NCI-H128 (cell line): ENCODE results near the gene PNPLA6.

Experiments
- DNase-seq: peaks from one replicate; lab custom pipeline; 2025; ENCODE audit not compliant: unreplicated experiment; lab: John Stamatoyannopoulos, UW

PNPLA6 gene

DNA sequence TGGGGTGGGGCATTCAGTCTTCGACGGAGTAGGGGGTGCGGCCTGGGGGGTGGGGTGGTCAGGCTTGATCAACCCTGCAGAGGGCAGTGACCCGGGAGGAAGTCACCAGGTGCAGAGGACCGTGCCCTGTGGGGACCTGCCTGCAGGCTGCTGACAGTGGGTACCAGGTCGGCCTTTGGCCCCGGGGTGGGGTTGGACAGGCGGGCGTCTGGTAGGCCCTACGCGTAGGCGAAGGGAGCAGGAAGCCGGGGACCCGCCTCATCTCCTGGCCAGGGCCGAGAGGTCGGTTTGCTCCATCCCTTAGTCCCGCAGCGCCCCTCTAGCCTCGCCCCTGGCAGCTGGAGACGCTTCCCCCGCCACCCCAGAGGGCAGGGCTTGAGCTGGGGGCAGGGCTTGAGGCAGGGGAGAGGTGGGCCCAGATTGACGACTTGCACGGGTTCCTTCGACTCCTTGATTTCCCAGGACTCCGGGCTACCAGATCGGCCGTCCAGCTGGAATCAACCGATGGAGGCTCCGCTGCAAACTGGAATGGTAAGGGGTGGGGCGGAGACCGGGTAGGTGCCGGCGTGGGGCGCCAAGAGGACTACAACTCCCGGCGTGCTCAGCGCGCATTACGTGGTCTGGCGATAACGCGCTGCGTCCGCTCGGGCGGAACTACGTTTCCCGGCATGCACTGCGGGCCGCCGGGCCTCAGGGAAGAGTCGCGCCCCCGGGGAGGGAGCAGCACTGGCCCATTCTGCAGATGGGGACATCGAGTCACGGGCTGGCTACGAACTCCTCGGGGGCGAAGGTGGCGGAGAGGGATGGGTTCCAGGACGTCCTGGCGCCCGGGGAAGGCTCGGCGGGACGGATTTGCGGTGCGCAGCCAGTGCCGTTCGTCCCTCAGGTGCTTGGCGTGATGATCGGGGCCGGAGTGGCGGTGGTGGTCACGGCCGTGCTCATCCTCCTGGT, at the start of gene PNPLA6:
TSS of gene PNPLA6 (plus strand) at position 671 of the 951 bp plus-strand sequence. CDS start at position 743, 72 bp downstream.
- DNase-seq = peak; percentile 84

DNA sequence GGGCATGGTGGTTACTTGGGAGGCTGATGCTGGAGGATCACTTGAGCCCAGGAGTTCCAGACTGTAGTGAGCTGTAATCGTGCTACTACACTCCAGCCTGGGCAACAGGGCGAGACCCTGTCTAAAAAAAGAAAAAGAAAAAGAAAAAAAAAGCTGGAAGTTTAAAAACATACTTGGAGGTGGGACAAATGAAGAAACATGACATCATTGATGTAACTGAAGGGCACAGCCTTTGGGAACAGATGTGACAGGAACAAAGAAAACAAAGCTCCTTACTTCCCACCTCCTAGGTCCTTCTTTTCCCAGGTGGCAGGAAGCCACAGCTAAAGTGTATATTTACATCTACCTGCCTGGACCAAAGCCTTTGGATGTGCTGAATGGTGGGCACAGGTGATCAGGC, 48.6 kb upstream of the PNPLA6 start:
- DNase-seq = no peak

DNA sequence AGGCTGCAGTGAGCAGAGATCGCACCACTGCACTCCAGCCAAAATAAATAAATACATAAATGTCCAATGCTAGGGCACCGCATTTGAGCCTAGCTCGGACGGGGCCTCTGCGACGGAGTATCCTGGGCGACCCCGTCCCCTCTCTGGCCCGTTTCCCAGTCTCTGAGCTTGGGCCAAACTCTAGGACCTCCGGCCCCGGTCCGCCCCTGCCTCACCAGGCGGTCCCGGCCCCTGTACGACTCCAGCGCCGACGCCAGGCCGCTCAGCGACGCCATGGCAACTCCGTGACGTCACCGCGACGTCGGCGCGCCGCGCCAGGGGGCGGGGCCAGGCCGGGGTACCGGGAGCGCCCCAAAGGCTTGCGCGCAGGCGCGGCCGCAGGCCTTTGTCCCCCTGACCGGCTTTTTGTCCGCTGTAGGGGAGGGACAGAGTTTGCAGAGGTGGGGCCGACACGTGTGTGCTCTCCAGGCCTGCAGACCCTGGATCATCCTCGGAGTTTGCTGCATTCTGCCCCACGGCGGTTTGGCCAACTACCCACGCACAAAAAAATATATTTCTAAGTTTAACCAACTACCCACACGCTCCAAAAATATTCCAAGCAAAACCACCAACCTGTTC, 46.7 kb upstream of the PNPLA6 start, which contains the start of gene PEX11G:
TSS of gene PEX11G (minus strand) at position 300 of the 618 bp plus-strand sequence. CDS start at position 275, 25 bp downstream.
- DNase-seq = peak; percentile 83

DNA sequence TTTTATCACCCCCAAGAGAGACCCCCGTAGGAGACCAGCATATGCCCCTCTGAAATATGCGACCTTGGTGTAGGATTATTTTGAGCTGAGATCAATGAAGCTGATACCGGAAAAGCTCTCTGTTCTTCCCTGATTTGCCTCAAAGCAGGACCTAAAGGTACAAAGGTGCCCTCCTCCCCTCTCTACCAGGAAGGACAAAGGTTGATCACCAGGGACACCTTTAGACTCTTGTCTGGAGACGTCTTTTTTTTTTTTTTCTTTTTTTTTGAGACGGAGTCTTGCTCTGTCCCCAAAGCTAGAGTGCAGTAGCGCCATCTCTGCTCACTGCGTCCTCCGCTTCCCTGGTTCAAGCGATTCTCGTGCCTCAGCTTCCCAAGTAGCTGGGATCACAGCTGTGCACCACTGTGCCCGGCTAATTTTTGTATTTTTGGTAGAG, 45.9 kb upstream of the PNPLA6 start:
- DNase-seq = no peak

DNA sequence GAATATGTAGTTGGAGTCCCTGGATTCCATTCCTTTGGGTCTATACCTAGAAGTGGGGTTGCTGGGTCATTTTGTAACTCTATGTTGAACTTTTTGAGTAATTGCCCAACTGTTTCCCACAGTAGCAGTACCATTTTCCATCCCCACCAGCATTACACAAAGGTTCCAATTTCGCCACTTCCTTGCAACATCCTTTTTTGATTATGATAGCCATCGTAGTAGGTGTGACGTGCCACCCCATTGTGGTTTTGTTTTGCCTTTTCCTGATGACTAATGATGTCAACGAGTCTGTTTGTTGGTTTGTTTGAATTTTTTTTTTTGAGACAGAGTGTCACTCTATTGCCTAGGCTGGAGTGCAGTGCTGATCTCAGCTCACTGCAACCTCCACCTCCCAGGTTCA, 43.4 kb upstream of the PNPLA6 start:
- DNase-seq = no peak

DNA sequence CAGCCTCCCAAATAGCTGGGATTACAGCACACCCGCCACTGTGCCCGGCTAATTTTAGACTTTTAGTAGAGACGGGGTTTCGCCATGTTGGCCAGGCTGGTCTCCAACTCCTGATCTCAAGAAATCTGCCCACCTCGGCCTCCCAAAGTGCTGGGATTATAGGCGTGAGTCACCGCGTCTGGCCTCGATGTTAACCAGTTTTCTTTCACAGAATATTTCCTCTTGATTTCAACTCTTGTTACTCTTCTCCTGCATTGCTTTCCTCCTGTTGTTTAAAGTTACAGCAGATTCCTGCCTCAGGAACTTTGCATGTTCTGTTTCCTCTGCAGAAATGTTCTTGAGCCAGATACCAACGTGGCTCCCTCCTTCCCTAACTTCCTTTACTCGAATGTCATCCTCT, 43.0 kb upstream of the PNPLA6 start:
- DNase-seq = no peak

- DNase-seq = no peak
Observed at GRCh38 chr19:7494416-7495098, 41.0 kb upstream of the PNPLA6 start.

DNA sequence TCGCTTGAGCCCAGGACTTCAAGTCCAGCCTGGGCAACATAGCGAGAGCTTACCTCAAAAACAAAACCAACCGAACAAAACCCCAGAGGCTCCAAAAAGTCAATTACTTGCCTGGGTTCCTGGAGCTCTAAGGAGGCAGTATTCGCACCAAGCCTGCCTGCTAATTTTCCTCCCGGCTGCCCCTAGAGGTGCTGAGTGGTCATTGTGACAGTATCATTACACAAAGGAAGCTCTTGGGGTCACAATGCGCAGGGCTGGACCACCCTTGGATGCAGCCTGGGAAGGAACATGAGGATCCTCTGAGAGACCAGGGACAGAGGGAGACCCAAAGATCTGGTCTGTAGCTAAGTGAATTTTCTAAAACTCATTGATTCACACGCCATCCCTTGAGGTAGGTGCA, 38.2 kb upstream of the PNPLA6 start:
- no peak for DNase-seq

DNA sequence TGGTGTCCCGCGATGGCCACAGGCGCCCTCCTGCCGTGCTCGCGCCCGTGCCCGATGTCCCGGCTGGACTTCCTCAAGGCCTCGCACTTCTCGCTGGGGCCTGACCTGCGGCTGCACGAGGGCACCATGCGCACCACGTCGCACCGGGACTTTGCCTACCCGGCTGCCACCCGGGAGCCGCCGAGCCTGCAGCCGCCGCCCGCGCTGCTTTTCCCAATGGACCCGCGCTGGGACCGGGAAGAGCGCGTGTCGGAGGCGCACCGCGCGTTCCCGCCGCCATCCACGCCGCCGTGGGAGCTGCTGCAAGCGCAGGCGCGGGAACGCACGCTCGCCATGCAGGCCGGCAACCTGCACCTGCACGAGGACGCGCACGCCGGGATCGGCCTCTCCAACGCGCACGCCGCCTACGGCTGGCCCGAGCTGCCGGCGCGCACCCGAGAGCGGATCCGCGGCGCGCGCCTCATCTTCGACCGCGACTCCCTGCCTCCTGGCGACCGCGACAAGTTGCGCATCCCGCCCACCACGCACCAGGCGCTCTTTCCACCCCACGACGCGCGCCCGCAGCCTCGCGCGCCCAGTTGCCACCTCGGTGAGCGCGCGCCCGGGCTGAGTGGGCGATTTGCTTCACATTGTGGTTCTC, 34.6 kb upstream of the PNPLA6 start:
- DNase-seq = peak; percentile 74

DNA sequence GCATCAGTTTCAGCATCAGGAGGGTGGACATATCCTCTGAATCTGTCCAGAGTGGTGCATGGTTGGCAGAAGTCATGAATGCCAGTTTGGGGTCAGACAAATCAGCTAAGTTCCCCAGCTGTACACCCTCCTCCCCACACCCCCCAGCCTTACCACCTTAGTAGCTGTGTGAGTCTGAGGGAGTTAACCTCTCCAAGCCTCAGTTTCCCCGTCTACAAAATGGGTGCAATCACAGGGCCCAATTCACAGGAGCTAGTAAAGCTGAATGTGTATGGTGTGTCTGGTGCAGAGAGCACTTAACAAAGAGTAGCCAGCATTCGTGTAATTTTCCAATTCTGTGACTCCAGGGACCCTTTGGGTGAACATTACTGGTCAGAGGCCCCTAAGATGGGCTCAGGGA, 33.0 kb upstream of the PNPLA6 start:
- no peak for DNase-seq

DNA sequence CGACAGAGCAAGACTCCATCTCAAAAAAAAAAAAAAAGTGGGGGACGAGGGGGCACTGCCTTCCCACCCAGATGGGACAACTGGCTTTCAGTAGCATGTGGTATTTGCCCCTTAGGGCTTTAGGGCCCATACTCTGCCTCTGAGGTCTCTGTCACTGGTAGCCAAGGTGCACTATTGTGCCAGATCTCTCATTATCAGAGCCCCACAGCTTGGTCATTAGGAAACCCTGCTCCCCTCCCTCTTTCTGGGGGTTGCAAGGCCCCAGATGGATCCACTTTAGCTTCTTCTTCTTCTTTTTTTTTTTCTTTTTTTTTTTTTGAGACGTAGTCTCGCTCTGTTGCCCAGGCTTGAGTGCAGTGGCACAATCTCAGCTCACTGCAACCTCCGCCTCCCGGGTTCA, 30.8 kb upstream of the PNPLA6 start:
- DNase-seq = no peak

DNA sequence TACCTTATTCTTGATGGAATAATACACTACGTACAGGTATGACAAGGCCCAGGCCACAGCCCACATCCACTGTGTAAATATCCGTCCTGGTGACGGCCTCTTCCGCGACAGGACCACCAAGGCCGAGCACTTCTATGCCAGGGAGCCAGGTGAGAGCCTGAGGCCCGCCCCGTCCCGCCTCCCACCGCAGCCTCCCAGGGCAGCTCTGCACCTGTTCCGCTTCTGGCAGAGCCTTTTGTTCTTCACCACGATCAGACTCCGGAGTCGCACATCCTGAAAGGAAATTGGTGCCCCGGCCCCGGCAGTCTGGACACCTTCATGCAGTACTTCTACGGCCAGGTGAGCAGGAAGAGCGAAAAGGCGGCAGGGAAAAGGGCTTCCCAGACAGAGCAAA, 30.2 kb upstream of the PNPLA6 start:
- DNase-seq = no peak

DNA sequence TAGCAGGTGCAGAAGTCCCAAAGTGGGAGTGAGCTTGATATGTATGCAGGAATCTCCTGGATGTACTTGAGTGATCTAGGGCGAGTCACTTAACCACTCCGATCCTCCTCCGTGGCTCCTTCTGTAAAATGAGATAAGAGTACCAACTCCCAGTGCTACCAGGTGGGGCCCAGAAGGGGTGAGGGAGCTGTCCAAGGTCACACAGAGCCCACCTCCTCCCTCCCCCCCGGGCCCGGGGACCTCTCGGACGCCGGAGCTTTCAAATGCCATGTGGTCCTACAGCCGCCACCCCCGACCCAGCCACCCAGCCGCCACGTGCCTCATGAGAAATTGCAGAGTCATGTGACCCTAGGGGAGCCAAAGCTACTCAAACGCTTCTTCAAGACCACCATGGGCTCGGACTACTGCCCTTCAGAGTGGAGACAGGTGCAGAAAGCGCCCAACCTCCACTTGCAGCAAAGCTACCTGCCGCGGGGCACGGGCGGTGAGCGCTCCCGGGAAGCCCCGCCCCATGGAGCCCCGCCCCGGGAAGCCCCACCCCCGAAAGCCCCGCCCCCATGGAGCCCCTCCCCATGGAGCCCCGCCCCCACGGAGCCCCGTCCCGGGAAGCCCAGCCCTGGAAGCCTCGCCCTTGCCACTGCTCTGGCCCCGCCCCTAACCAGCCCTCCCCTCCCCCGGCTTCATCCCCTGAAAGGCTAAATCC, 29.7 kb upstream of the PNPLA6 start:
- DNase-seq = peak; percentile 36

DNA sequence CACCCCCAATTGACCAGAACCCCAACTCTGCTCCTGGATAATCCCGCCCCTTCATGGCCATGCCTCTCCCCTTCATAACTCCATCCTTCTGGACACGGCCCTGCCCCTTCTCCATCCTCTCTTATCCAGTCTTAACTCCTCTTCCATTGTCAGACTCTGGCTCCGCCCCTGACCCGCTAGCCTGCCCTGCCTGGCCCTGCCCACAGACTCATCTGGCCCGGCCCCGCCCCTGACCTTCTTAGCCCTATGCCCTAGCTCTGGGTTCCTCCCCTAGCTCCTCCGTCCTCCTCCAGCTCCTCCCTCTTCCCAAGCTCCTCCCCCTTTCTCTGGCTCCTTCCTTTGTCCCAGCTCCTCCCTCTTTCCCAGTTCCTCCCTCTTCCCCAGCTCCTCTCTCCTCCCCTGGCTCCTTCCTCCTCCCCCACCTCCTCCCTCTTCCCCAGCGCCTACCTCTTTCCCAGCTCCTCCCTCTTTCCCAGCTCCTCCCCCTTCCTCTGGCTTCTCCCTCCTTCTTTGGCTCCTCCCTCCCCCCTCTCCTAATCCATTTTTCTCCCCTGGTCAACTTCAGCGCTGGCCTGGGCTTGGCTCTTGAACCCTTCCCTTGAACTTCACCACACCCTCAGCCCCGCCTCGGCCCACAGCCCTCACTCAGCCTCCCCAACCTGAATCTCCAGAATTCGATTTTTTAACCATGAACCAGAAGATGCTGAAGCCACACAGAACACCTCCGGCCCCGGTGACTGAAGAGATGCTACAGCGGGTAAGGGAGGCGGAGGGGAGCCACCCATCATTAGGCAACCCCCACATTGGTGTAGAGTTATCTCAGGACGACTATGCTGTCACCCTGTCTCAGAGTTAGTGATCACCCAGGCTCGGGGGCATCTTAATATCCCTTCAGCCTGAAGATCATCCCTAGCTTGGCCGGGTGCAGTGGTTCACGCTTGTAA, 28.9 kb upstream of the PNPLA6 start:
- peak; percentile 50 for DNase-seq

DNA sequence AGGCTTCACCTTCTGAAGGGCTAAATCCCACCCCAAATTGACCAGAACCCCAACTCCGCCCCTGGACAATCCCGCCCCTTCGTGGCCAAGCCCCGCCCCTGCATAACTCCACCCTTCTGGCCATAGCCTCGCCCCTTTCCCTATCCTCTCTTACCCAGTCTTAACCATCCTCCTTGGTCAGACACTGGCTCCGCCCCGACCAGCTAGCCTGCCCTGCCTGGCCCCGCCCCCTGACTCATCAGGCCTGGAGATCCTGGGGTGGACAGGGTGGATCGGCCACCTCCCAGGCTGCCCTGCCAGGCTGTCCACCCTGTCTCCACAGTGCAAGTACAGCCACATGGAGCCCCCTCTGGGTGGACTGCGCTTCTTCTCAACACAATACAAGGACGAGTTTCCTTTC, 27.6 kb upstream of the PNPLA6 start:
- no peak for DNase-seq

GRCh38 chr19:7509625-7510024, 25.9 kb upstream of the PNPLA6 start:
- no peak for DNase-seq

DNA sequence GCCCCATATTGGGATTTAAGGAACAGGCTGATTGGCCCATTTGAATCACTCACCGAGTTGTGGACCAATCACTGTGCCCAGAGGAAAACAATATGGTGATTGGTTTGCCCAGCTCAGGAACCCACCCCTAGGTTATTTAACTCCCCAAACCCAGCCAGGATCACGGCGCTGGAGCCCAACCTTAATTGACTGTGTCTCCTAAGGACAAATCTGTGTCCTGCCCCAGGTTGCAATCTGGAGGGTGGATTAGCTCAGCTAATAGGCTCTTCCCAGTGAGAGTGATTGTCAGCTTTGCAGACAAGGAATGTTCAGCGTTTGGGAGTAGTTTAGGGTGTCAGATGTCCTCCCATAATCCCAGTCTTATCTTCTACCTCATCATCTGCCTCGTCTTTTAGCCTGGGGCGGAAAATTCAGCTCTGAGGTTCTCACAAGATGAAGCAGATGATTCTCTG, 23.1 kb upstream of the PNPLA6 start:
- DNase-seq = no peak

- DNase-seq = no peak
Observed at GRCh38 chr19:7513809-7514642, 21.5 kb upstream of the PNPLA6 start.
